Measurements from ENCODE around the gene OPHN1. TPM values are rescaled to one million over a fixed set of nuclear protein-coding genes. Genes with fewer than 3 reads are reported as not detected.

The OPHN1 gene
- total and polyA plus RNA-seq, 2 experiments from 2014 or later: 4.5 to 5.6 TPM

GRCh38 chrX:68061206-68061535, 372.1 kb downstream of the OPHN1 start:
- no peak for TF ChIP-seq EZH2 (IDR thresholded peaks at IDR 0.05; ENCODE audit: borderline replicate concordance)
- no peak for TF ChIP-seq CTCF (IDR thresholded peaks at IDR 0.05; ENCODE audit: poor library complexity)
- no peak for TF ChIP-seq EZH2phosphoT487 (IDR thresholded peaks at IDR 0.05; ENCODE audit: low read depth, severe bottlenecking, unreplicated experiment)
- no peaks in the 10 kb centered on the region for H4K20me1 ChIP-seq (ENCODE audit: insufficient read depth, poor library complexity, severe bottlenecking)

GRCh38 chrX:68060506-68061205, 372.6 kb downstream of the OPHN1 start:
- Histone ChIP-seq H3K9me2 (replicated peaks; ENCODE audit: insufficient read depth) (no peaks in the 10 kb centered on the region), H3K79me2 (no peaks in the 10 kb centered on the region), H3K4me2 (no peak overlapping the region), H3K27ac (no peak overlapping the region), H3K4me1 (ENCODE audit: insufficient read depth) (no peaks in the 10 kb centered on the region), H3K36me3 (replicated peaks; ENCODE audit: insufficient read depth, low read depth) (no peaks in the 10 kb centered on the region), H4K20me1 (ENCODE audit: insufficient read depth, poor library complexity, severe bottlenecking) (no peaks in the 10 kb centered on the region), H3K27me3 (no peaks in the 10 kb centered on the region), H3K4me3 (no peak overlapping the region), H3K9me3 (ENCODE audit: low read depth) (no peaks in the 10 kb centered on the region), H2AFZ (no peak overlapping the region)
- no peak for TF ChIP-seq CTCF (IDR thresholded peaks at IDR 0.05; ENCODE audit: poor library complexity)
- TF ChIP-seq EZH2 (IDR thresholded peaks at IDR 0.05; ENCODE audit: borderline replicate concordance): no peak
- TF ChIP-seq EZH2phosphoT487 (IDR thresholded peaks at IDR 0.05; ENCODE audit: low read depth, severe bottlenecking, unreplicated experiment): no peak
- 79% methylated on average over 2 of the region's 2 CpGs for WGBS (ENCODE audit: low lambda C conversion rate, missing lambda C conversion rate)
- no peak for DNase-seq (ENCODE audit: low spot score)

More at GRCh38 chrX:68061206-68061535, 372.1 kb downstream of the OPHN1 start:
- Histone ChIP-seq H3K9me2 (replicated peaks; ENCODE audit: insufficient read depth) (no peaks in the 10 kb centered on the region), H3K79me2 (no peaks in the 10 kb centered on the region), H3K27me3 (no peaks in the 10 kb centered on the region), H3K4me1 (ENCODE audit: insufficient read depth) (no peaks in the 10 kb centered on the region), H3K4me3 (no peak overlapping the region), H3K9me3 (ENCODE audit: low read depth) (no peaks in the 10 kb centered on the region), H3K4me2 (no peak overlapping the region), H2AFZ (no peak overlapping the region), H3K36me3 (replicated peaks; ENCODE audit: insufficient read depth, low read depth) (no peaks in the 10 kb centered on the region), H3K27ac (no peak overlapping the region)
- WGBS (ENCODE audit: low lambda C conversion rate, missing lambda C conversion rate): 60% methylated on average over 4 of the region's 4 CpGs
- DNase-seq (ENCODE audit: low spot score): no peak

GRCh38 chrX:68059469-68059868, 373.8 kb downstream of the OPHN1 start:
- no peak overlapping the region for H2AFZ ChIP-seq
- H3K9me3 ChIP-seq (ENCODE audit: low read depth): no peaks in the 10 kb centered on the region
- no peak overlapping the region for H3K27ac ChIP-seq
- H4K20me1 ChIP-seq (ENCODE audit: insufficient read depth, poor library complexity, severe bottlenecking): no peaks in the 10 kb centered on the region
- no peak for TF ChIP-seq EZH2phosphoT487 (IDR thresholded peaks at IDR 0.05; ENCODE audit: low read depth, severe bottlenecking, unreplicated experiment)
- no peak for TF ChIP-seq CTCF (IDR thresholded peaks at IDR 0.05; ENCODE audit: poor library complexity)
- TF ChIP-seq EZH2 (IDR thresholded peaks at IDR 0.05; ENCODE audit: borderline replicate concordance): no peak
- no peaks in the 10 kb centered on the region for H3K9me2 ChIP-seq (replicated peaks; ENCODE audit: insufficient read depth)
- H3K36me3 ChIP-seq (replicated peaks; ENCODE audit: insufficient read depth, low read depth): no peaks in the 10 kb centered on the region
- H3K27me3 ChIP-seq: no peaks in the 10 kb centered on the region
- no peaks in the 10 kb centered on the region for H3K79me2 ChIP-seq
- 90% methylated on average over 1 of the region's 1 CpG for WGBS (ENCODE audit: low lambda C conversion rate, missing lambda C conversion rate)
- H3K4me2 ChIP-seq: no peak overlapping the region
- no peak for DNase-seq (ENCODE audit: low spot score)
- no peak overlapping the region for H3K4me3 ChIP-seq
- H3K4me1 ChIP-seq (ENCODE audit: insufficient read depth): no peaks in the 10 kb centered on the region

Data from hepatocyte (in vitro differentiated cells).